ENCODE results near the gene OR4K17. TPM values are rescaled to one million over a fixed set of nuclear protein-coding genes. Genes with fewer than 3 reads are reported as not detected.
"Not testable (repeated sequence)": the region's sequence is repeated elsewhere in the genome, so short reads cannot be mapped to it uniquely, and the experiment has no call there.

The OR4K17 gene
- total and polyA plus RNA-seq, 9 of the 15 experiments (the other 6 are each of a cell fraction or from before 2014, with no cell fraction given), result not detected

- no TSS peak for BruUV-seq (replicated peaks)
These were observed 56.6 kb downstream of the OR4K17 start for GRCh38 chr14:20167091-20167490.

DNA sequence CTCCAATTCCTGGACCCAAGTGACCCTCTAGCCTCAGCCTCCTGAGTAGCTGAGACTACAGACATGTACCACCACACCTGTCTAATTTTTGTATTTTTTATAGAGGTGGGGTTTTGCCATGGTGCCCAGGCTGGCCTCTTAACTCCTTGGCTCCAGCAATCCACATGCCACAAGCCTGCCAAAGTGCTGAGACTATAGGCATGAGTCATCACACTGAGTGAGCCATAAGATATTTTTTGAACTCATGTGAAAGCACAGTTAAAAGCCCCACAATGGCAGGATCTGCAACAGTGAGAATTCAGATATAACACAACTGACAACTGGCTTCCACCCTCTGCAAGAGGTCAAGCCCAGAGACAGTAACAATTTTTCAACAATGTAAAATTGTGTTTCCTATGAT, 59.3 kb downstream of the OR4K17 start:
- in situ Hi-C loops (cut with MboI); H3K4me1 ChIP-seq (replicated peaks in 1 of 2; ENCODE audit: control insufficient read depth in 2 of 2, insufficient read depth in 2 of 2, low read length in 2 of 2); CTCF ChIA-PET (ENCODE audit: low intra/inter-chr PET ratio); POLR2A ChIA-PET; H3K4me2 ChIP-seq (ENCODE audit: insufficient read depth, low read length); H3K9me1 ChIP-seq (ENCODE audit: control insufficient read depth, insufficient read depth, low read length); H3K9ac ChIP-seq (ENCODE audit: insufficient read depth in 1 of 2, low read depth in 2 of 2, low read length in 2 of 2); H3K9me3 ChIP-seq (replicated peaks; ENCODE audit: control insufficient read depth, insufficient read depth, low read depth, low read length); H4K20me1 ChIP-seq (replicated peaks; ENCODE audit: control insufficient read depth, insufficient read depth, low read length); H3K79me2 ChIP-seq (ENCODE audit: control insufficient read depth, insufficient read depth, low read length); H3K36me3 ChIP-seq (ENCODE audit: control insufficient read depth, insufficient read depth, low read length); BruUV-seq (replicated peaks); intact Hi-C loops (cut with micrococcal nuclease); H3K27me3 ChIP-seq (ENCODE audit: control insufficient read depth in 2 of 2, insufficient read depth in 2 of 2, low read length in 2 of 2); H3K4me3 ChIP-seq; TF ChIP-seq ATF3 (CRISPR knock-in tag; conservative IDR thresholded peaks at IDR 0.05); JUND (tag; IDR thresholded peaks at IDR 0.05; ENCODE audit: borderline replicate concordance, low read depth, low read length): not testable (repeated sequence)
- Histone ChIP-seq H2AFZ (ENCODE audit: low read depth, low read length) (0 out of 2 replicates have a peak overlapping the region, but pooled peaks have one; percentile 40), H3K27ac (ENCODE audit: extremely low read depth, low read depth, low read length) (0 out of 3 replicates have a peak overlapping the region, but pooled peaks have one; percentile 5)
- FAIRE-seq (peak; percentile 44), DNase-seq (ENCODE audit: extremely low read depth in 1 of 4, low spot score in 3 of 4) (peak in 1 of 4 experiments; percentile 41), ATAC-seq (peak; percentile 56; the same call in 2 of the 3 replicates)
- TF ChIP-seq ATF3 (IDR thresholded peaks at IDR 0.05) (peak; percentile 83), FOSL1 (tag; conservative IDR thresholded peaks at IDR 0.05) (peak; percentile 70), JUND (IDR thresholded peaks at IDR 0.05; ENCODE audit: borderline replicate concordance, low read depth, low read length) (peak; percentile 69)

More at GRCh38 chr14:20167091-20167490, 56.6 kb downstream of the OR4K17 start:
- H3K27me3 ChIP-seq (ENCODE audit: control insufficient read depth in 2 of 2, insufficient read depth in 2 of 2, low read length in 2 of 2), result no peaks in the 10 kb centered on the region
- ATAC-seq (no peak), DNase-seq (ENCODE audit: extremely low read depth in 1 of 4, low spot score in 3 of 4) (no peak), FAIRE-seq (no peak)
- intact Hi-C loops (cut with micrococcal nuclease) (no loop called here), in situ Hi-C loops (cut with MboI) (no loop called here)
- no peaks in the 10 kb centered on the region for H3K36me3 ChIP-seq (ENCODE audit: control insufficient read depth, insufficient read depth, low read length)
- H3K4me2 ChIP-seq (ENCODE audit: insufficient read depth, low read length), result no peak overlapping the region
- H3K4me3 ChIP-seq, result no peak overlapping the region
- no peaks in the 10 kb centered on the region for H3K79me2 ChIP-seq (ENCODE audit: control insufficient read depth, insufficient read depth, low read length)
- no peak overlapping the region for H3K9ac ChIP-seq (ENCODE audit: insufficient read depth in 1 of 2, low read depth in 2 of 2, low read length in 2 of 2)
- TF ChIP-seq SETDB1 (IDR thresholded peaks at IDR 0.05; ENCODE audit: low read length) (no peak), ZFP1 (CRISPR knock-in tag; IDR thresholded peaks at IDR 0.05) (no peak)
- no peaks in the 10 kb centered on the region for H4K20me1 ChIP-seq (replicated peaks; ENCODE audit: control insufficient read depth, insufficient read depth, low read length)
- CTCF ChIA-PET (ENCODE audit: low intra/inter-chr PET ratio), result no interaction called here
- H2AFZ ChIP-seq (ENCODE audit: low read depth, low read length), result no peak overlapping the region
- H3K9me3 ChIP-seq (replicated peaks; ENCODE audit: control insufficient read depth, insufficient read depth, low read depth, low read length), result peaks cover 4% of the 10 kb centered on the region
- no peak overlapping the region for H3K27ac ChIP-seq (ENCODE audit: extremely low read depth, low read depth, low read length)
- no peaks in the 10 kb centered on the region for H3K9me1 ChIP-seq (ENCODE audit: control insufficient read depth, insufficient read depth, low read length)
- POLR2A ChIA-PET, result no interaction called here
- H3K4me1 ChIP-seq (replicated peaks in 1 of 2; ENCODE audit: control insufficient read depth in 2 of 2, insufficient read depth in 2 of 2, low read length in 2 of 2), result no peaks in the 10 kb centered on the region; a peak in 1 of 5 replicates

Small RNAs within 50 kb of the gene (small RNA-seq; reads per million reads assigned to genes)
- gene RNA5SP380, result not detected

Other genes with a start within 250 kb of the OR4K17 start
Only the 7 nearest of the 16 such genes appear.
- not detected in 2 replicates for gene OR4Q2, start 108.6 kb upstream of the OR4K17 start, total RNA-seq (2014; rRNA removed)
- not detected in 2 replicates for gene OR4Q2, start 108.6 kb upstream of the OR4K17 start, total RNA-seq (2014; rRNA removed; fragmentation: Illumina TruSeq; extraction: Trizol)
- not detected in 2 replicates for gene OR4Q2, start 108.6 kb upstream of the OR4K17 start, total RNA-seq (2015; rRNA removed; fragmentation: Illumina TruSeq; extraction: Trizol)
- gene OR4Q2, start 108.6 kb upstream of the OR4K17 start, total RNA-seq (2021), result not detected in 2 replicates
- gene OR4Q2, start 108.6 kb upstream of the OR4K17 start, polyA plus RNA-seq (2011; rRNA removed), result not detected in 2 replicates
- gene OR4Q2, start 108.6 kb upstream of the OR4K17 start, polyA plus RNA-seq (2014; fragmentation: Illumina TruSeq; extraction: Trizol), result not detected in 2 replicates
- not detected for gene OR4Q2, start 108.6 kb upstream of the OR4K17 start, polyA plus RNA-seq (2014; fragmentation: Nextera tagmentation; extraction: Ambion mirVana)
- gene OR4Q2, start 108.6 kb upstream of the OR4K17 start, polyA plus RNA-seq (2014; rRNA removed), result not detected in 2 replicates
- not detected in 2 replicates for gene OR4K14, start 91.4 kb upstream of the OR4K17 start, total RNA-seq (2014; rRNA removed)
- not detected in 2 replicates for gene OR4K14, start 91.4 kb upstream of the OR4K17 start, total RNA-seq (2014; rRNA removed; fragmentation: Illumina TruSeq; extraction: Trizol)
- gene OR4K14, start 91.4 kb upstream of the OR4K17 start, total RNA-seq (2015; rRNA removed; fragmentation: Illumina TruSeq; extraction: Trizol), result not detected in 2 replicates
- gene OR4K14, start 91.4 kb upstream of the OR4K17 start, total RNA-seq (2021), result not detected in 2 replicates
- not detected in 2 replicates for gene OR4K14, start 91.4 kb upstream of the OR4K17 start, polyA plus RNA-seq (2011; rRNA removed)
- gene OR4K14, start 91.4 kb upstream of the OR4K17 start, polyA plus RNA-seq (2014; fragmentation: Illumina TruSeq; extraction: Trizol), result not detected in 2 replicates
- not detected for gene OR4K14, start 91.4 kb upstream of the OR4K17 start, polyA plus RNA-seq (2014; fragmentation: Nextera tagmentation; extraction: Ambion mirVana)
- not detected in 2 replicates for gene OR4K14, start 91.4 kb upstream of the OR4K17 start, polyA plus RNA-seq (2014; rRNA removed)
- gene OR4K13, start 74.7 kb upstream of the OR4K17 start, total RNA-seq (2014; rRNA removed), result not detected in 2 replicates
- gene OR4K13, start 74.7 kb upstream of the OR4K17 start, total RNA-seq (2014; rRNA removed; fragmentation: Illumina TruSeq; extraction: Trizol), result not detected in 2 replicates
- not detected in 2 replicates for gene OR4K13, start 74.7 kb upstream of the OR4K17 start, total RNA-seq (2015; rRNA removed; fragmentation: Illumina TruSeq; extraction: Trizol)
- not detected in 2 replicates for gene OR4K13, start 74.7 kb upstream of the OR4K17 start, total RNA-seq (2021)
- gene OR4K13, start 74.7 kb upstream of the OR4K17 start, polyA plus RNA-seq (2011; rRNA removed), result not detected in 2 replicates
- not detected in 2 replicates for gene OR4K13, start 74.7 kb upstream of the OR4K17 start, polyA plus RNA-seq (2014; fragmentation: Illumina TruSeq; extraction: Trizol)
- not detected for gene OR4K13, start 74.7 kb upstream of the OR4K17 start, polyA plus RNA-seq (2014; fragmentation: Nextera tagmentation; extraction: Ambion mirVana)
- gene OR4K13, start 74.7 kb upstream of the OR4K17 start, polyA plus RNA-seq (2014; rRNA removed), result not detected in 2 replicates
- not detected in 2 replicates for gene OR4L1, start 50.7 kb upstream of the OR4K17 start, total RNA-seq (2014; rRNA removed)
- gene OR4L1, start 50.7 kb upstream of the OR4K17 start, total RNA-seq (2014; rRNA removed; fragmentation: Illumina TruSeq; extraction: Trizol), result not detected in 2 replicates
- gene OR4L1, start 50.7 kb upstream of the OR4K17 start, total RNA-seq (2015; rRNA removed; fragmentation: Illumina TruSeq; extraction: Trizol), result not detected in 2 replicates
- gene OR4L1, start 50.7 kb upstream of the OR4K17 start, total RNA-seq (2021), result not detected in 2 replicates
- not detected in 2 replicates for gene OR4L1, start 50.7 kb upstream of the OR4K17 start, polyA plus RNA-seq (2011; rRNA removed)
- not detected in 2 replicates for gene OR4L1, start 50.7 kb upstream of the OR4K17 start, polyA plus RNA-seq (2014; fragmentation: Illumina TruSeq; extraction: Trizol)
- gene OR4L1, start 50.7 kb upstream of the OR4K17 start, polyA plus RNA-seq (2014; fragmentation: Nextera tagmentation; extraction: Ambion mirVana), result not detected
- not detected in 2 replicates for gene OR4L1, start 50.7 kb upstream of the OR4K17 start, polyA plus RNA-seq (2014; rRNA removed)
- not detected in 2 replicates for gene OR4N5, start 28.1 kb downstream of the OR4K17 start, total RNA-seq (2014; rRNA removed)
- not detected in 2 replicates for gene OR4N5, start 28.1 kb downstream of the OR4K17 start, total RNA-seq (2014; rRNA removed; fragmentation: Illumina TruSeq; extraction: Trizol)
- not detected in 2 replicates for gene OR4N5, start 28.1 kb downstream of the OR4K17 start, total RNA-seq (2015; rRNA removed; fragmentation: Illumina TruSeq; extraction: Trizol)
- gene OR4N5, start 28.1 kb downstream of the OR4K17 start, total RNA-seq (2021), result not detected in 2 replicates
- not detected in 2 replicates for gene OR4N5, start 28.1 kb downstream of the OR4K17 start, polyA plus RNA-seq (2011; rRNA removed)
- gene OR4N5, start 28.1 kb downstream of the OR4K17 start, polyA plus RNA-seq (2014; fragmentation: Illumina TruSeq; extraction: Trizol), result not detected in 2 replicates
- not detected for gene OR4N5, start 28.1 kb downstream of the OR4K17 start, polyA plus RNA-seq (2014; fragmentation: Nextera tagmentation; extraction: Ambion mirVana)
- not detected in 2 replicates for gene OR4N5, start 28.1 kb downstream of the OR4K17 start, polyA plus RNA-seq (2014; rRNA removed)
- not detected in 2 replicates for gene OR11G2, start 80.2 kb downstream of the OR4K17 start, total RNA-seq (2014; rRNA removed)
- gene OR11G2, start 80.2 kb downstream of the OR4K17 start, total RNA-seq (2014; rRNA removed; fragmentation: Illumina TruSeq; extraction: Trizol), result not detected in 2 replicates
- gene OR11G2, start 80.2 kb downstream of the OR4K17 start, total RNA-seq (2015; rRNA removed; fragmentation: Illumina TruSeq; extraction: Trizol), result not detected in 2 replicates
- gene OR11G2, start 80.2 kb downstream of the OR4K17 start, total RNA-seq (2021), result not detected in 2 replicates
- not detected in 2 replicates for gene OR11G2, start 80.2 kb downstream of the OR4K17 start, polyA plus RNA-seq (2011; rRNA removed)
- gene OR11G2, start 80.2 kb downstream of the OR4K17 start, polyA plus RNA-seq (2014; fragmentation: Illumina TruSeq; extraction: Trizol), result not detected in 2 replicates
- not detected for gene OR11G2, start 80.2 kb downstream of the OR4K17 start, polyA plus RNA-seq (2014; fragmentation: Nextera tagmentation; extraction: Ambion mirVana)
- not detected in 2 replicates for gene OR11G2, start 80.2 kb downstream of the OR4K17 start, polyA plus RNA-seq (2014; rRNA removed)
- not detected in 2 replicates for gene OR11H6, start 113.0 kb downstream of the OR4K17 start, total RNA-seq (2014; rRNA removed)
- gene OR11H6, start 113.0 kb downstream of the OR4K17 start, total RNA-seq (2014; rRNA removed; fragmentation: Illumina TruSeq; extraction: Trizol), result not detected in 2 replicates
- not detected in 2 replicates for gene OR11H6, start 113.0 kb downstream of the OR4K17 start, total RNA-seq (2015; rRNA removed; fragmentation: Illumina TruSeq; extraction: Trizol)
- gene OR11H6, start 113.0 kb downstream of the OR4K17 start, total RNA-seq (2021), result not detected in 2 replicates
- gene OR11H6, start 113.0 kb downstream of the OR4K17 start, polyA plus RNA-seq (2011; rRNA removed), result not detected in 2 replicates
- not detected in 2 replicates for gene OR11H6, start 113.0 kb downstream of the OR4K17 start, polyA plus RNA-seq (2014; fragmentation: Illumina TruSeq; extraction: Trizol)
- not detected for gene OR11H6, start 113.0 kb downstream of the OR4K17 start, polyA plus RNA-seq (2014; fragmentation: Nextera tagmentation; extraction: Ambion mirVana)
- gene OR11H6, start 113.0 kb downstream of the OR4K17 start, polyA plus RNA-seq (2014; rRNA removed), result not detected in 2 replicates